Measurements from ENCODE around the gene CCND3.
A peak's percentile ranks its signal among the peaks of the same experiment; 100 is the strongest.

CCND3 gene

GRCh38 chr6:41941280-41942066, at the start of gene CCND3:
Gene CCND3 (minus strand): TSS chr6:41941808. CDS start chr6:41941649, 159 bp downstream.
- DNase-seq (ENCODE audit: extremely low spot score, insufficient read length, low read depth) (peak; percentile 89), FAIRE-seq (peak; percentile 91)

- DNase-seq (ENCODE audit: extremely low spot score, insufficient read length, low read depth) (no peak), FAIRE-seq (no peak)
Measured at GRCh38 chr6:41986339-41986738, 44.7 kb upstream of the CCND3 start.

- DNase-seq (ENCODE audit: extremely low spot score, insufficient read length, low read depth) (no peak), FAIRE-seq (no peak)
Measured at GRCh38 chr6:41984623-41985022, 43.0 kb upstream of the CCND3 start.

- DNase-seq (ENCODE audit: extremely low spot score, insufficient read length, low read depth) (no peak), FAIRE-seq (no peak)
Measured at GRCh38 chr6:41976794-41977484, 35.3 kb upstream of the CCND3 start.

- no peak for FAIRE-seq
- no peak for DNase-seq (ENCODE audit: extremely low spot score, insufficient read length, low read depth)
Measured at GRCh38 chr6:41975276-41975675, 33.7 kb upstream of the CCND3 start.

- FAIRE-seq: no peak
Measured at GRCh38 chr6:41974281-41974825, 32.7 kb upstream of the CCND3 start.

GRCh38 chr6:41972826-41973225, 31.2 kb upstream of the CCND3 start:
- DNase-seq (ENCODE audit: extremely low spot score, insufficient read length, low read depth) (no peak), FAIRE-seq (no peak)

More at GRCh38 chr6:41974281-41974825, 32.7 kb upstream of the CCND3 start:
- no peak for DNase-seq (ENCODE audit: extremely low spot score, insufficient read length, low read depth)

- no peak for FAIRE-seq
- no peak for DNase-seq (ENCODE audit: extremely low spot score, insufficient read length, low read depth)
Measured at GRCh38 chr6:41970436-41970846, 28.8 kb upstream of the CCND3 start.

GRCh38 chr6:41967312-41968287, 26.0 kb upstream of the CCND3 start:
- DNase-seq (ENCODE audit: extremely low spot score, insufficient read length, low read depth) (no peak), FAIRE-seq (no peak)

- FAIRE-seq (no peak), DNase-seq (ENCODE audit: extremely low spot score, insufficient read length, low read depth) (no peak)
Measured at GRCh38 chr6:41966961-41967311, 25.3 kb upstream of the CCND3 start.

- FAIRE-seq (no peak), DNase-seq (ENCODE audit: extremely low spot score, insufficient read length, low read depth) (no peak)
Measured at GRCh38 chr6:41966214-41966920, 24.8 kb upstream of the CCND3 start.

- FAIRE-seq: no peak
- no peak for DNase-seq (ENCODE audit: extremely low spot score, insufficient read length, low read depth)
Measured at GRCh38 chr6:41965429-41966213, 24.0 kb upstream of the CCND3 start.

GRCh38 chr6:41964201-41964887, 22.7 kb upstream of the CCND3 start:
- no peak for FAIRE-seq
- no peak for DNase-seq (ENCODE audit: extremely low spot score, insufficient read length, low read depth)

- DNase-seq (ENCODE audit: extremely low spot score, insufficient read length, low read depth): no peak
- no peak for FAIRE-seq
Measured at GRCh38 chr6:41963371-41963770, 21.8 kb upstream of the CCND3 start.

GRCh38 chr6:41960028-41960427, 18.4 kb upstream of the CCND3 start:
- no peak for FAIRE-seq
- no peak for DNase-seq (ENCODE audit: extremely low spot score, insufficient read length, low read depth)

- FAIRE-seq (no peak), DNase-seq (ENCODE audit: extremely low spot score, insufficient read length, low read depth) (no peak)
Measured at GRCh38 chr6:41958022-41958856, 16.6 kb upstream of the CCND3 start.

GRCh38 chr6:41957117-41957516, 15.5 kb upstream of the CCND3 start:
- DNase-seq (ENCODE audit: extremely low spot score, insufficient read length, low read depth): no peak
- no peak for FAIRE-seq

Data from GM18507 (cell line).